ENCODE measurements around the gene THG1L.

Gene THG1L

DNA sequence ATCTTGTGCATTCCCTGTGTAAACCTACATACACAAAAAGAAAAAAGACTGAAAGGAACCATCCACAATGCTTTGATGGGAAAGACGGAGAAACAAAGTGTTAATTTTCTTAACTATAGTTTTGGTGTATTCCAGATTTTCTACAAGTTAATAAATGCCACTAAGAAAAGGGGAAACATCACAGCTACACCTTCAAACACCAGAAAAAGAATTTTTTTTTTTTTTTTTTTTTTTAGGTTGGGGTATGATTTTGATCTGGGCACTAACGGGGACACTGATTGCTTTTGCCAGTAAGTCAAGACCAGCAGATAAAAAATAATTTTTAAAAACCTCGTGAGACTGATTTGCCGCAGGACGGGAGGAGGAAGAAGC, 334 bp upstream of the THG1L start:
- in situ Hi-C loops (cut with HindIII; ENCODE audit: low sequenced_read_pairs), result no loop called here
- TF ChIP-seq, protein P1, sequence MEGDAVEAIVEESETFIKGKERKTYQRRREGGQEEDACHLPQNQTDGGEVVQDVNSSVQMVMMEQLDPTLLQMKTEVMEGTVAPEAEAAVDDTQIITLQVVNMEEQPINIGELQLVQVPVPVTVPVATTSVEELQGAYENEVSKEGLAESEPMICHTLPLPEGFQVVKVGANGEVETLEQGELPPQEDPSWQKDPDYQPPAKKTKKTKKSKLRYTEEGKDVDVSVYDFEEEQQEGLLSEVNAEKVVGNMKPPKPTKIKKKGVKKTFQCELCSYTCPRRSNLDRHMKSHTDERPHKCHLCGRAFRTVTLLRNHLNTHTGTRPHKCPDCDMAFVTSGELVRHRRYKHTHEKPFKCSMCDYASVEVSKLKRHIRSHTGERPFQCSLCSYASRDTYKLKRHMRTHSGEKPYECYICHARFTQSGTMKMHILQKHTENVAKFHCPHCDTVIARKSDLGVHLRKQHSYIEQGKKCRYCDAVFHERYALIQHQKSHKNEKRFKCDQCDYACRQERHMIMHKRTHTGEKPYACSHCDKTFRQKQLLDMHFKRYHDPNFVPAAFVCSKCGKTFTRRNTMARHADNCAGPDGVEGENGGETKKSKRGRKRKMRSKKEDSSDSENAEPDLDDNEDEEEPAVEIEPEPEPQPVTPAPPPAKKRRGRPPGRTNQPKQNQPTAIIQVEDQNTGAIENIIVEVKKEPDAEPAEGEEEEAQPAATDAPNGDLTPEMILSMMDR (IDR thresholded peaks at IDR 0.05; ENCODE audit: low read depth, low read length), result no peak
- peak overlapping the region; percentile 86 for H3K4me3 ChIP-seq (ENCODE audit: low read depth, low read length)
- DNase-seq (ENCODE audit: low read depth, low spot score), result no peak

DNA sequence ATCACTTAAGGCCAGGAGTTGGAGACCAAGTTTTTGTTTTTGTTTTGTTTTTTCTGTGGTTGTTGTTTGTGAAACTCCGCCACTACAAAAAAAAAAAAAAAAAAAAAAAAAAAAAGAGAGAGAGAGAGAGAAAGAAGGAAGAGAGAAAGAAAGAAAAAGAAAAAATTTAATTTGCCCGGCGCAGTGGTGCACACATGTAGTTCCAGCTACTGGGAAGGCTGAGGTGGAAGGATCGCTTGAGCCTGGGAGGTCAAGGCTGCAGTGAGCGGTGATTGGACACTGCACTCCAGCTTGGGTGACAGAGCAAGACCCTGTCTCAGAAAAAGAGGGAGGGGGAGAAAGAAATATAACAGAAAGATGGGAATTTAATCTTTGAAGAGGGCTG, 902 bp downstream of the THG1L start:
- TF ChIP-seq, protein P1 (IDR thresholded peaks at IDR 0.05; ENCODE audit: low read depth, low read length), result no peak
- in situ Hi-C loops (cut with HindIII; ENCODE audit: low sequenced_read_pairs), result no loop called here
- no peak for DNase-seq (ENCODE audit: low read depth, low spot score)

DNA sequence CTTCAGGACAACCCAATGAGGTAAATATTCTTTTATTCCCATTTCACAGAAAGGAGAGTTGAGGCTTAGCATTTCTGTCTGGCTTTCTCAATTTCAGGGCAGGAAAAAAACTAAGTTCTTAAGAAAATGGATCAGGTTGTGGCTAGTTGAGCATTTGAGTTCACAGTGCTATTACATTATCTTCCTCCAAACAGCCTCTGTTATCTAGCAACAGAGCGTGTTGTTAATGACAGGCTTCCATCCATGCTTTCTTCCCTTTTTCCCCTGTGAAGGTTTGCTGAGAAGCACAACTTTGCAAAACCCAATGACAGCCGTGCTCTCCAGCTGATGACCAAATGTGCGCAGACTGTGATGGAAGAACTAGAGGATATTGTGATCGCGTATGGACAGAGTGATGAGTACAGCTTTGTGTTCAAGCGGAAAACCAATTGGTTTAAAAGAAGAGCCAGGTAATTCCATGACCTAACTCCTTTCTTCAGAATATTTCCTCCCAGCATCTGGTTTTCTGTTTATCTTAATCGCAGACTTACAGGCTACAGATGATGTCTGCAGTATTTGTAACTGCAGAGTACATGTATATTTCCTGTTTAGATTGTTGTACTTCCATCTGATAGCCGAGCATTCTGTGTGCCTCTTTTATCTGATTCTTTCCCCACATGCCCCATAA, 1.5 kb downstream of the THG1L start:
- no peak for DNase-seq (ENCODE audit: low read depth, low spot score)
- TF ChIP-seq, protein P1 (IDR thresholded peaks at IDR 0.05; ENCODE audit: low read depth, low read length), result no peak
- in situ Hi-C loops (cut with HindIII; ENCODE audit: low sequenced_read_pairs), result no loop called here
- H3K4me3 ChIP-seq (ENCODE audit: low read depth, low read length), result no peak overlapping the region

More for the DNA sequence above, 902 bp downstream of the THG1L start:
- peak overlapping the region; percentile 86 for H3K4me3 ChIP-seq (ENCODE audit: low read depth, low read length)

GRCh38 chr5:157734436-157734835, 3.2 kb downstream of the THG1L start:
- TF ChIP-seq, protein P1 (IDR thresholded peaks at IDR 0.05; ENCODE audit: low read depth, low read length), result no peak
- in situ Hi-C loops (cut with HindIII; ENCODE audit: low sequenced_read_pairs), result no loop called here
- no peak overlapping the region for H3K4me3 ChIP-seq (ENCODE audit: low read depth, low read length)
- DNase-seq (ENCODE audit: low read depth, low spot score), result no peak

DNA sequence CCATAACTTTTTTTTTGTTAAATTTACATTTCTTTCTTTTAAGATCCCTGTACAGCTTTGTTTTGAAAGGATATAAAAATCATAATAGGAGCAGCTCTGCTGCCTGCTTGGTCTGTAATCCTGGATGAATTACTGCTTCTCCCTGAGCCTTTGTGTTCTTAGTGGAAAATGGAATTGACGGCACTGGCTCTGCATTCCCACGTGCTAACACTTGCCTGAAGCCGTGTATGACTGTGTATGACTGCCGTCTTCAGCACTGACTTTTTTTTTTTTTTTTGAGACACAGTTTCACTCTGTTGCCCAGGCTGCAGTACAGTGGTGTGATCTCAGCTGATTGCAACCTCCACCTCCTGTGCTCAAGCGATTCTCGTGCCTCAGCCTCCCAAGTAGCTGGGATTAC, 4.8 kb downstream of the THG1L start:
- no peak overlapping the region for H3K4me3 ChIP-seq (ENCODE audit: low read depth, low read length)
- in situ Hi-C loops (cut with HindIII; ENCODE audit: low sequenced_read_pairs), result no loop called here
- TF ChIP-seq, protein P1 (IDR thresholded peaks at IDR 0.05; ENCODE audit: low read depth, low read length), result no peak
- DNase-seq (ENCODE audit: low read depth, low spot score), result no peak

DNA sequence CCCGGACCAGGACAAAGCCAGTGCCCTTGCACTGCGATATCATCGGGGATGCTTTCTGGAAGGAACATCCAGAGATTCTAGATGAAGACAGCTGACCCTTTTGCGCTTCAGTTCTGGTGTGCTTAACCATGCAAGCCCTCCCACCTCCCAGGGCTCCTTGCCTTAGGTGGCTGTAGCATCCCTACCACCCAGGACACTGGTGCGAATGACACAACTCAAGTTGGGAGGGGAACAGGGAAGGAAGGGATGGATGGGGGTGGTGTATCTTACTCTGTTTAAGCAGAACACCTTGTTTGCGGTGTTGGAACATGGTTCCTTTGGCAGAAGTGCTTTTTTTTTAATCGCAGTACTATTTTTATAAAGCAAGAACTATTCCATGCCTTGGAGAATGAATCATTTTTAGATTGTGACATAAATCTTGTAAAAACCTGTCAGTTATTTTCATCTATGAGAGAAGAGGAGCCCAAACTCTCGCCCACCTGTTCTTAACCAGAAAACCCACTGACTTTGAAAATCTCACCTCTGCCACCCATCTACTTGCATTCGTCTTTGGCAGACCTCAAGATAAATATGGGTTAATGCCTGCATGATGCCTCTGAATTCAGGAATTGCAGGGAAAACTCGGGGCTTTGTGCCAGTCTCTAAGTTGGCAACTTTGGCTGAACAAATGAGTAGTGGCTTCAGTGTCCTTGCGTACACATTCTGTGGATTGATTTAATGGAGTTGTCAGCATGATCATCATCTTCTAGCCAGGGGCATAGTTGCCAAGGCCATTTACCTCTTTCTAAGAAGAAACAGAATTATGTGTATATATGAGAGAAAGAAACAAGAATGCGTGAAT, 8.4 kb downstream of the THG1L start:
- DNase-seq (ENCODE audit: low read depth, low spot score), result no peak
- TF ChIP-seq, protein P1 (IDR thresholded peaks at IDR 0.05; ENCODE audit: low read depth, low read length), result no peak
- in situ Hi-C loops (cut with HindIII; ENCODE audit: low sequenced_read_pairs), result no loop called here
- H3K4me3 ChIP-seq (ENCODE audit: low read depth, low read length), result no peak overlapping the region

All from astrocyte of the spinal cord (primary cell).